GM21360 (cell line): ENCODE measurements around the gene NRP2.

Experiments
- ATAC-seq: cut with Tn5 transposase; IDR thresholded peaks from one replicate; pipeline ENCODE4 v1.9.1; 2021; ENCODE audit warnings: mild to moderate bottlenecking, moderate library complexity; ENCODE audit not compliant: unreplicated experiment

NRP2 gene

GRCh38 chr2:205797866-205798265 is 115.6 kb downstream of the NRP2 start:
- no peak for ATAC-seq

GRCh38 chr2:205800224-205800623 is 117.9 kb downstream of the NRP2 start:
- no peak for ATAC-seq

GRCh38 chr2:205800773-205801172 is 118.5 kb downstream of the NRP2 start:
- no peak for ATAC-seq

GRCh38 chr2:205802065-205802464 is 119.8 kb downstream of the NRP2 start:
- no peak for ATAC-seq

GRCh38 chr2:205802941-205803340 is 120.6 kb downstream of the NRP2 start:
- no peak for ATAC-seq

- ATAC-seq = no peak
Measured at GRCh38 chr2:205803500-205803899, 121.2 kb downstream of the NRP2 start.

- no peak for ATAC-seq
Measured at GRCh38 chr2:205805136-205805535, 122.8 kb downstream of the NRP2 start.

- no peak for ATAC-seq
Measured at GRCh38 chr2:205806143-205806905, 124.0 kb downstream of the NRP2 start.

- no peak for ATAC-seq
Measured at GRCh38 chr2:205807229-205807628, 124.9 kb downstream of the NRP2 start.

- no peak for ATAC-seq
Measured at GRCh38 chr2:205807758-205808157, 125.5 kb downstream of the NRP2 start.

GRCh38 chr2:205808486-205809121 is 126.3 kb downstream of the NRP2 start:
- no peak for ATAC-seq

GRCh38 chr2:205811387-205811786 is 129.1 kb downstream of the NRP2 start:
- ATAC-seq = no peak

- ATAC-seq = no peak
Measured at GRCh38 chr2:205814039-205814364, 131.7 kb downstream of the NRP2 start.

- ATAC-seq = no peak
Measured at GRCh38 chr2:205815673-205816072, 133.4 kb downstream of the NRP2 start.

GRCh38 chr2:205816268-205816667 is 134.0 kb downstream of the NRP2 start:
- no peak for ATAC-seq

- ATAC-seq = no peak
Measured at GRCh38 chr2:205822579-205822978, 140.3 kb downstream of the NRP2 start.

- no peak for ATAC-seq
Measured at GRCh38 chr2:205827809-205828365, 145.6 kb downstream of the NRP2 start.

GRCh38 chr2:205833864-205834263 is 151.6 kb downstream of the NRP2 start:
- no peak for ATAC-seq

GRCh38 chr2:205834796-205835195 is 152.5 kb downstream of the NRP2 start:
- no peak for ATAC-seq

GRCh38 chr2:205835251-205835791 is 153.0 kb downstream of the NRP2 start:
- no peak for ATAC-seq

GRCh38 chr2:205835923-205836322 is 153.6 kb downstream of the NRP2 start:
- no peak for ATAC-seq
